GM12878 (cell line): ENCODE measurements around the gene FBXL22. TPM values are rescaled to one million over a fixed set of nuclear protein-coding genes. Genes with fewer than 3 reads are reported as not detected.

Experiments used
- ATAC-seq: fragments of 200-7000 bp; cut with Tn5 transposase; 3 replicates; pipeline ENCODE4 v1.9.1; 2020; ENCODE audit warnings: mild to moderate bottlenecking, moderate library complexity
- BruUV-seq: library from RNA; stranded (reverse); fragments of 400-500 nt; replicated peaks from 2 replicates; lab custom pipeline; 2021; lab: Mats Ljungman, UMichigan
- CTCF ChIA-PET: fragments of 300-600 bp; sonication (Branson Sonifier 250); formaldehyde crosslinking; extraction: SDS; loops from one replicate; lab custom pipeline; 2021; ENCODE audit warnings: inconsistent platforms; lab: Yijun Ruan, JAX
- POLR2A ChIA-PET: fragments of 350-600 bp; formaldehyde crosslinking; extraction: SDS; loops from one replicate; lab custom pipeline; 2021; ENCODE audit warnings: inconsistent platforms; lab: Charles Lee
- RAD21 ChIA-PET: fragments of 300-600 bp; sonication (Branson Sonifier 250); formaldehyde crosslinking; loops from one replicate; lab custom pipeline; 2023; ENCODE audit warnings: antibody characterized with exemption; ENCODE audit not compliant: unreplicated experiment; lab: Charles Lee
- SMC1A ChIA-PET: fragments of 300-600 bp; sonication (Branson Sonifier 250); formaldehyde crosslinking; loops from one replicate; lab custom pipeline; 2023; ENCODE audit not compliant: unreplicated experiment, uncharacterized antibody; lab: Charles Lee
- DNase-seq: peaks from one replicate; pipeline ENCODE4 v3.0.0-alpha.2; 2011; ENCODE audit warnings: low read depth, low spot score
- FAIRE-seq: peaks from 3 replicates; lab custom pipeline; 2011; peaks lifted over from hg19 to GRCh38; lab: Jason Lieb, UNC
- H2AFZ ChIP-seq: 2 replicates; pipeline ENCODE4 v1.6.0; 2011; ENCODE audit warnings: low read depth, low read length, control low read depth; ENCODE audit not compliant: control insufficient read depth
- H3K27ac ChIP-seq: 2 replicates; pipeline ENCODE4 v1.5.1; 2011; ENCODE audit warnings: control low read depth; ENCODE audit not compliant: control insufficient read depth, insufficient read depth
- H3K27me3 ChIP-seq, 2 experiments: replicated peaks in 1 of 2; 2 replicates each; pipeline versions ENCODE4 v1.6.0 to v1.6.1; 2011; ENCODE audit warnings: low read length in 1 of 2; ENCODE audit not compliant: control insufficient read depth in 2 of 2, insufficient read depth in 2 of 2
- H3K36me3 ChIP-seq, 2 experiments: 2 replicates each; pipeline ENCODE4 v1.5.1; 2011; ENCODE audit warnings: low read length in 1 of 2; ENCODE audit not compliant: control insufficient read depth in 2 of 2, insufficient read depth in 2 of 2
- H3K4me1 ChIP-seq: 2 replicates; pipeline ENCODE4 v1.6.1; 2011; ENCODE audit warnings: mild to moderate bottlenecking, low read length, moderate library complexity, mixed read lengths; ENCODE audit not compliant: control insufficient read depth, insufficient read depth
- H3K4me2 ChIP-seq: 2 replicates; pipeline ENCODE4 v1.6.0; 2011; ENCODE audit warnings: control low read depth; ENCODE audit not compliant: control insufficient read depth, insufficient read depth
- H3K4me3 ChIP-seq: fragments of 200-600 bp; sonication (generic); 2 replicates; pipeline ENCODE4 v1.5.1; 2016
- H3K79me2 ChIP-seq: 2 replicates; pipeline ENCODE4 v1.6.0; 2011; ENCODE audit warnings: low read length; ENCODE audit not compliant: control insufficient read depth, insufficient read depth
- H3K9ac ChIP-seq: 2 replicates; pipeline ENCODE4 v1.8.0; 2011; ENCODE audit warnings: low read length, control low read depth, mixed read lengths; ENCODE audit not compliant: control insufficient read depth, insufficient read depth
- H3K9me3 ChIP-seq: replicated peaks from 3 replicates; pipeline ENCODE4 v1.5.1; 2011; ENCODE audit warnings: mild to moderate bottlenecking, low read length; ENCODE audit not compliant: control insufficient read depth, insufficient read depth
- H4K20me1 ChIP-seq: 2 replicates; pipeline ENCODE4 v1.6.0; 2011; ENCODE audit not compliant: control insufficient read depth, insufficient read depth
- HSF1 ChIP-seq: fragments of 150-350 bp; IDR thresholded peaks from 2 replicates; pipeline ENCODE4 v1.6.1; 2014; ENCODE audit warnings: mild to moderate bottlenecking, low read depth, low read length
- NFYB ChIP-seq: IDR thresholded peaks from 2 replicates; pipeline ENCODE4 v1.6.1; 2011; ENCODE audit warnings: low read depth, mild to moderate bottlenecking, low read length, improper control_type of control experiment, moderate library complexity; ENCODE audit not compliant: insufficient read depth
- RAD51 ChIP-seq: fragments of 450-650 bp; IDR thresholded peaks from 2 replicates; pipeline ENCODE4 v1.6.1; 2016; ENCODE audit warnings: moderate library complexity, mild to moderate bottlenecking, inconsistent platforms
- RFX5 ChIP-seq: IDR thresholded peaks from 2 replicates; pipeline ENCODE4 v1.6.1; 2011; ENCODE audit warnings: low read depth, low read length, improper control_type of control experiment
- STAT1 ChIP-seq: fragments of 450-650 bp; conservative IDR thresholded peaks from 2 replicates; pipeline ENCODE4 v1.6.1; 2014; ENCODE audit warnings: antibody characterized with exemption, mild to moderate bottlenecking
- ZBTB4 ChIP-seq: fragments of 450-650 bp; formaldehyde crosslinking; IDR thresholded peaks from 2 replicates; pipeline ENCODE4 v1.4.0; 2022; ENCODE audit warnings: mild to moderate bottlenecking, moderate library complexity
- WGBS: methylation state at CpG from one replicate; pipeline ENCODE4 v1.1.6; 2016; ENCODE audit warnings: low lambda C conversion rate; ENCODE audit not compliant: insufficient replicate concordance, insufficient coverage; ENCODE audit errors: missing lambda C conversion rate; 5-methylcytosine and 5-hydroxymethylcytosine counted together
- in situ Hi-C: fragments of 300-500 bp; cut with MboI; formaldehyde crosslinking; loops from 9 replicates; pipeline ENCODE4 v1.14.3; 2018; ENCODE audit warnings: mixed read lengths
- intact Hi-C: fragments of 100-400 bp; cut with micrococcal nuclease; formaldehyde crosslinking; loops from one replicate; pipeline ENCODE4 v1.14.2; 2022; ENCODE audit not compliant: unreplicated experiment
- polyA plus RNA-seq, 11 experiments: library from polyadenylated mRNA; depleted of rRNA in 4 of 11; unstranded in 6 of 11; stranded (reverse) in 5 of 11; fragments of >200 nt; fragmentation: Nextera tagmentation in 4 of 11; fragmentation: Illumina TruSeq in 1 of 11; extraction: Ambion mirVana in 4 of 11; extraction: Trizol in 1 of 11; gene quantifications; 1 replicate in 1 of 11; 2 replicates in 10 of 11; pipeline versions ENCODE4 v1.2.1 to v1.2.3, GENCODE V29; 2011 to 2016; ENCODE audit warnings: inconsistent platforms in 2 of 11, missing spikeins in 2 of 11, low read depth in 1 of 11
- total RNA-seq, 4 experiments: library from RNA; depleted of rRNA in 3 of 4; stranded (reverse); fragments of >200 nt in 3 of 4; fragmentation: Illumina TruSeq in 1 of 4; extraction: Trizol in 1 of 4; gene quantifications; 2 replicates each; pipeline versions ENCODE4 v1.2.1 to v1.2.3, GENCODE V29; 2013 to 2021
- TF ChIP-seq, protein P1 (sequence below): fragments of 450-650 bp; IDR thresholded peaks from 2 replicates; pipeline ENCODE4 v1.6.1; 2018; ENCODE audit warnings: mild to moderate bottlenecking, low read depth, moderate library complexity; ENCODE audit not compliant: partially characterized antibody
- TF ChIP-seq, protein P2 (sequence below): fragments of 450-650 bp; IDR thresholded peaks from 2 replicates; pipeline ENCODE4 v1.6.1; 2017; ENCODE audit warnings: antibody characterized with exemption, mild to moderate bottlenecking, moderate library complexity
- TF ChIP-seq, protein P3 (sequence below): IDR thresholded peaks from 2 replicates; pipeline ENCODE4 v1.6.1; 2012; ENCODE audit warnings: low read depth, low read length, improper control_type of control experiment

FBXL22 gene
- total and polyA plus RNA-seq, 10 of the 15 experiments (the other 5 are each of a cell fraction or from before 2014, with no cell fraction given) = 0.05 to 2.6 (median 0.52) TPM

DNA sequence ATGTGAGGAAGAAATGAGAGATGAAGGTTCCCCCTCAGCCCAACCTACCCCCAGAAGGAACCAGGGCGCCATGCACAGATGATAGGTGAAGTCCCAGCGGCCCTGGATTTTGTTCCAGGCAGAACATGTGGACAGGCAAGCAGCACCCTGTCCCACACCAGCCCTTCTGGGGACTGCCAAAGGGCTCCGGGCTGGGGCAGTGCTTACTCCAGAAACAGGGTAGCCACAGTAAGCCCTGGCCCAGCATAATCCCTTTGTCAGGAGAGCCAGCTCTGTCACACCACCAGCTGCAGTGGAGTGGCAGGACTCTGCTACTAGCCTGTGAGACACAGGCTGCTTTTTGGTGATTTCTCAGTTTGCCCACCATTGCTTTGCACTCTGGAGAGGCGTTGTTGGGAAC, 6.3 kb downstream of the FBXL22 start (continued):
- TF ChIP-seq, protein P1, sequence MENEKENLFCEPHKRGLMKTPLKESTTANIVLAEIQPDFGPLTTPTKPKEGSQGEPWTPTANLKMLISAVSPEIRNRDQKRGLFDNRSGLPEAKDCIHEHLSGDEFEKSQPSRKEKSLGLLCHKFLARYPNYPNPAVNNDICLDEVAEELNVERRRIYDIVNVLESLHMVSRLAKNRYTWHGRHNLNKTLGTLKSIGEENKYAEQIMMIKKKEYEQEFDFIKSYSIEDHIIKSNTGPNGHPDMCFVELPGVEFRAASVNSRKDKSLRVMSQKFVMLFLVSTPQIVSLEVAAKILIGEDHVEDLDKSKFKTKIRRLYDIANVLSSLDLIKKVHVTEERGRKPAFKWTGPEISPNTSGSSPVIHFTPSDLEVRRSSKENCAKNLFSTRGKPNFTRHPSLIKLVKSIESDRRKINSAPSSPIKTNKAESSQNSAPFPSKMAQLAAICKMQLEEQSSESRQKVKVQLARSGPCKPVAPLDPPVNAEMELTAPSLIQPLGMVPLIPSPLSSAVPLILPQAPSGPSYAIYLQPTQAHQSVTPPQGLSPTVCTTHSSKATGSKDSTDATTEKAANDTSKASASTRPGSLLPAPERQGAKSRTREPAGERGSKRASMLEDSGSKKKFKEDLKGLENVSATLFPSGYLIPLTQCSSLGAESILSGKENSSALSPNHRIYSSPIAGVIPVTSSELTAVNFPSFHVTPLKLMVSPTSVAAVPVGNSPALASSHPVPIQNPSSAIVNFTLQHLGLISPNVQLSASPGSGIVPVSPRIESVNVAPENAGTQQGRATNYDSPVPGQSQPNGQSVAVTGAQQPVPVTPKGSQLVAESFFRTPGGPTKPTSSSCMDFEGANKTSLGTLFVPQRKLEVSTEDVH = no peak
- no peak for TF ChIP-seq RFX5
- no peak for TF ChIP-seq NFYB

DNA sequence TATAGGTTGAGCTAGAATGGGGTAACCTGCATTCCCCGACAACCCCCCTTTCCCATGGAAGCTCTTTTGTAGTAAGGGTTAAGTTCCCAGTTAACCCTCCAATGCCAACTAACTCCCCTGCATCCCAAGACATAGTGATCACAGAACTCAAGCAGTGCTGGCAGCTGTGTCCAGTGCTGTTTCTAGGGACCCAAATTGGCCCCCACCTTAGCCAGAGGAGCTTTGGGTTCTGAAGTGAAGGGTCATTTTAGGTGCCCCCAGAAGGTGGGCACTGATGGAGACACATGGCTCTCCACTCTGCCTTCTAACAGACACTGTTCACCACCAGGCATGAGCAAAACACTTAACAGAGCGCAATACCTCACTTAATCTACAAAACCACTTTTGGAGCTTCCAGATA, 7.1 kb downstream of the FBXL22 start:
- Histone ChIP-seq H3K27ac (no peak overlapping the region), H3K27me3 (no peaks in the 10 kb centered on the region), H3K4me1 (peaks cover 16% of the 10 kb centered on the region), H3K9ac (no peak overlapping the region), H3K9me3 (no peaks in the 10 kb centered on the region), H3K4me2 (no peak overlapping the region), H3K4me3 (no peak overlapping the region), H3K79me2 (peaks cover 17% of the 10 kb centered on the region), H2AFZ (no peak overlapping the region), H3K36me3 (peaks cover 8 to 10% of the 10 kb centered on the region in 2 experiments), H4K20me1 (no peaks in the 10 kb centered on the region)
- FAIRE-seq = no peak
- ChIA-PET CTCF (interaction anchor here (0.7 to 3.6 kb wide), 6 partner anchors 12 to 463 kb away, joined by 3 to 17 read pairs (median 4); no protein-coding TSS in a partner anchor), POLR2A (interaction anchor here (0.9 kb wide), 1 partner anchor 23 kb away, joined by 3 read pairs; no protein-coding TSS in a partner anchor), RAD21 (interaction anchor here (0.9 to 7.3 kb wide), 4 partner anchors 36 to 463 kb away, joined by 3 to 106 read pairs (median 4); no protein-coding TSS in a partner anchor), SMC1A (interaction anchor here (0.6 to 2.9 kb wide), 11 partner anchors 8 to 961 kb away, joined by 3 to 7 read pairs (median 3); no protein-coding TSS in a partner anchor)
- BruUV-seq = no TSS peak
- no peak for DNase-seq
- in situ Hi-C loops = no loop called here
- 100% methylated on average over 2 of the region's 2 CpGs for WGBS
- ATAC-seq = no peak
- intact Hi-C loops = no loop called here
- no peak for TF ChIP-seq NFYB
- TF ChIP-seq, protein P2, sequence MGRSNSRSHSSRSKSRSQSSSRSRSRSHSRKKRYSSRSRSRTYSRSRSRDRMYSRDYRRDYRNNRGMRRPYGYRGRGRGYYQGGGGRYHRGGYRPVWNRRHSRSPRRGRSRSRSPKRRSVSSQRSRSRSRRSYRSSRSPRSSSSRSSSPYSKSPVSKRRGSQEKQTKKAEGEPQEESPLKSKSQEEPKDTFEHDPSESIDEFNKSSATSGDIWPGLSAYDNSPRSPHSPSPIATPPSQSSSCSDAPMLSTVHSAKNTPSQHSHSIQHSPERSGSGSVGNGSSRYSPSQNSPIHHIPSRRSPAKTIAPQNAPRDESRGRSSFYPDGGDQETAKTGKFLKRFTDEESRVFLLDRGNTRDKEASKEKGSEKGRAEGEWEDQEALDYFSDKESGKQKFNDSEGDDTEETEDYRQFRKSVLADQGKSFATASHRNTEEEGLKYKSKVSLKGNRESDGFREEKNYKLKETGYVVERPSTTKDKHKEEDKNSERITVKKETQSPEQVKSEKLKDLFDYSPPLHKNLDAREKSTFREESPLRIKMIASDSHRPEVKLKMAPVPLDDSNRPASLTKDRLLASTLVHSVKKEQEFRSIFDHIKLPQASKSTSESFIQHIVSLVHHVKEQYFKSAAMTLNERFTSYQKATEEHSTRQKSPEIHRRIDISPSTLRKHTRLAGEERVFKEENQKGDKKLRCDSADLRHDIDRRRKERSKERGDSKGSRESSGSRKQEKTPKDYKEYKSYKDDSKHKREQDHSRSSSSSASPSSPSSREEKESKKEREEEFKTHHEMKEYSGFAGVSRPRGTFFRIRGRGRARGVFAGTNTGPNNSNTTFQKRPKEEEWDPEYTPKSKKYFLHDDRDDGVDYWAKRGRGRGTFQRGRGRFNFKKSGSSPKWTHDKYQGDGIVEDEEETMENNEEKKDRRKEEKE = no peak
- TF ChIP-seq RAD51 = no peak
- TF ChIP-seq, protein P3, sequence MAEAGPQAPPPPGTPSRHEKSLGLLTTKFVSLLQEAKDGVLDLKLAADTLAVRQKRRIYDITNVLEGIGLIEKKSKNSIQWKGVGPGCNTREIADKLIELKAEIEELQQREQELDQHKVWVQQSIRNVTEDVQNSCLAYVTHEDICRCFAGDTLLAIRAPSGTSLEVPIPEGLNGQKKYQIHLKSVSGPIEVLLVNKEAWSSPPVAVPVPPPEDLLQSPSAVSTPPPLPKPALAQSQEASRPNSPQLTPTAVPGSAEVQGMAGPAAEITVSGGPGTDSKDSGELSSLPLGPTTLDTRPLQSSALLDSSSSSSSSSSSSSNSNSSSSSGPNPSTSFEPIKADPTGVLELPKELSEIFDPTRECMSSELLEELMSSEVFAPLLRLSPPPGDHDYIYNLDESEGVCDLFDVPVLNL = no peak
- TF ChIP-seq STAT1 = no peak
- TF ChIP-seq ZBTB4 = no peak
- TF ChIP-seq HSF1 = no peak
